A673 (cell line): ENCODE data around the gene ADRA1B. TPM values are rescaled to one million over a fixed set of nuclear protein-coding genes. Genes with fewer than 3 reads are reported as not detected.

ENCODE experiments used
- BruUV-seq: library from RNA; stranded (reverse); fragments of 400-500 nt; replicated peaks from 2 replicates; lab custom pipeline; 2021; lab: Mats Ljungman, UMichigan
- CTCF ChIA-PET: fragments of 300-600 bp; sonication (Branson Sonifier 250); formaldehyde crosslinking; loops from one replicate; lab custom pipeline; 2022; ENCODE audit warnings: antibody characterized with exemption; lab: Charles Lee
- POLR2A ChIA-PET: fragments of 300-600 bp; sonication (Branson Sonifier 250); formaldehyde crosslinking; loops from one replicate; lab custom pipeline; 2022; ENCODE audit warnings: antibody characterized with exemption; ENCODE audit not compliant: low non-redundant PET; lab: Charles Lee
- DNase-seq: peaks from one replicate; pipeline ENCODE4 v3.0.0-alpha.2; 2015; ENCODE audit warnings: low spot score
- H3K27ac ChIP-seq: fragments of 200-600 bp; sonication (generic); 2 replicates; pipeline ENCODE4 v1.5.1; 2016; ENCODE audit warnings: mixed run types, low read depth, mild to moderate bottlenecking, mixed read lengths, antibody characterized with exemption, low read length; ENCODE audit not compliant: poor library complexity, severe bottlenecking
- H3K27me3 ChIP-seq: fragments of 200-600 bp; sonication (generic); replicated peaks from 2 replicates; pipeline ENCODE4 v1.6.1; 2017; ENCODE audit warnings: mixed run types, low read depth, mild to moderate bottlenecking, mixed read lengths, antibody characterized with exemption, low read length; ENCODE audit not compliant: insufficient read depth, poor library complexity
- H3K36me3 ChIP-seq: fragments of 200-600 bp; sonication (generic); 2 replicates; pipeline ENCODE4 v1.6.1; 2016; ENCODE audit warnings: mixed run types, mild to moderate bottlenecking, mixed read lengths, antibody characterized with exemption, low read length; ENCODE audit not compliant: insufficient read depth, poor library complexity, severe bottlenecking
- H3K4me1 ChIP-seq: fragments of 200-600 bp; sonication (generic); 2 replicates; pipeline ENCODE4 v1.6.1; 2017; ENCODE audit warnings: mixed run types, mild to moderate bottlenecking, mixed read lengths, antibody characterized with exemption, low read length; ENCODE audit not compliant: insufficient read depth, poor library complexity, severe bottlenecking
- H3K4me3 ChIP-seq: fragments of 200-600 bp; sonication (generic); 2 replicates; pipeline ENCODE4 v1.5.1; 2016; ENCODE audit warnings: low read depth, mixed run types, mild to moderate bottlenecking, mixed read lengths, low read length; ENCODE audit not compliant: poor library complexity, severe bottlenecking
- H3K9me3 ChIP-seq: fragments of 200-600 bp; sonication (generic); 2 replicates; pipeline ENCODE4 v1.6.1; 2016; ENCODE audit warnings: mixed run types, low read depth, mild to moderate bottlenecking, mixed read lengths, antibody characterized with exemption, low read length; ENCODE audit not compliant: poor library complexity, severe bottlenecking
- CTCF ChIP-seq: fragments of 300-800, 200-600 bp; sonication (generic); conservative IDR thresholded peaks from 2 replicates; pipeline ENCODE4 v1.5.1; 2017; ENCODE audit warnings: low read depth, mild to moderate bottlenecking, antibody characterized with exemption, low read length, moderate library complexity, mixed read lengths
- EZH2 ChIP-seq: fragments of 200-600 bp; sonication (generic); IDR thresholded peaks from 2 replicates; pipeline ENCODE4 v1.6.1; 2017; ENCODE audit warnings: borderline replicate concordance, low read depth, mild to moderate bottlenecking, mixed read lengths, antibody characterized with exemption, low read length; ENCODE audit not compliant: poor library complexity, severe bottlenecking
- intact Hi-C: fragments of 100-400 bp; cut with micrococcal nuclease; formaldehyde crosslinking; loops from one replicate; pipeline ENCODE4 v1.10.0; 2022; ENCODE audit not compliant: unreplicated experiment
- total RNA-seq: library from RNA; stranded (reverse); gene quantifications from 2 replicates; pipeline ENCODE4 v1.2.3, GENCODE V29; 2021

The ADRA1B gene
- total RNA-seq, 1 experiment from 2014 or later, result not detected

- Histone ChIP-seq H3K27ac (no peak overlapping the region), H3K36me3 (no peaks in the 10 kb centered on the region), H3K4me1 (no peaks in the 10 kb centered on the region), H3K4me3 (no peak overlapping the region), H3K27me3 (no peaks in the 10 kb centered on the region), H3K9me3 (no peaks in the 10 kb centered on the region)
- intact Hi-C loops, result no loop called here
- POLR2A ChIA-PET, result no interaction called here
- BruUV-seq, result no TSS peak
- no peak for DNase-seq
- TF ChIP-seq CTCF (no peak), EZH2 (no peak)
- CTCF ChIA-PET, result no interaction called here
Observed at GRCh38 chr5:159884917-159885620, 31.2 kb upstream of the ADRA1B start.

GRCh38 chr5:159886296-159886695 lies 30.0 kb upstream of the ADRA1B start:
- no TSS peak for BruUV-seq
- TF ChIP-seq CTCF, result no peak
- no peaks in the 10 kb centered on the region for H3K9me3 ChIP-seq
- H3K4me3 ChIP-seq, result no peak overlapping the region
- CTCF ChIA-PET, result no interaction called here
- H3K27me3 ChIP-seq, result no peaks in the 10 kb centered on the region
- no peaks in the 10 kb centered on the region for H3K4me1 ChIP-seq
- H3K36me3 ChIP-seq, result no peaks in the 10 kb centered on the region
- no peak for DNase-seq
- POLR2A ChIA-PET, result no interaction called here
- intact Hi-C loops, result no loop called here
- H3K27ac ChIP-seq, result no peak overlapping the region

- Histone ChIP-seq H3K4me1 (no peaks in the 10 kb centered on the region), H3K9me3 (no peaks in the 10 kb centered on the region), H3K27me3 (no peaks in the 10 kb centered on the region), H3K27ac (no peak overlapping the region), H3K4me3 (no peak overlapping the region), H3K36me3 (no peaks in the 10 kb centered on the region)
- intact Hi-C loops, result no loop called here
- BruUV-seq, result no TSS peak
- ChIA-PET POLR2A (no interaction called here), CTCF (no interaction called here)
- TF ChIP-seq EZH2 (no peak), CTCF (no peak)
- DNase-seq, result no peak
Observed at GRCh38 chr5:159887050-159887449, 29.2 kb upstream of the ADRA1B start.
